ENCODE measurements around the gene ZBTB3. TPM values are rescaled to one million over a fixed set of nuclear protein-coding genes. Genes with fewer than 3 reads are reported as not detected.
"Not testable (repeated sequence)": the region's sequence is repeated elsewhere in the genome, so short reads cannot be mapped to it uniquely, and the experiment has no call there.

ZBTB3 gene
- total RNA-seq, 2 donors from 2014 or later, result 3.9 to 4.0 TPM

GRCh38 chr11:62752994-62753735 lies 795 bp downstream of the ZBTB3 start:
- H3K4me3 ChIP-seq, result peak overlapping the region; percentile 11 to 57
- TF ChIP-seq POLR2A (IDR thresholded peaks at IDR 0.05), result no peak
- TF ChIP-seq CTCF (IDR thresholded peaks at IDR 0.05), result no peak
- 40 to 71% methylated on average over 8 to 15 of the region's 15 CpGs for WGBS, 2 donors
- no peaks in the 10 kb centered on the region for H3K9me3 ChIP-seq
- peaks cover 44% of the 10 kb centered on the region for H3K4me1 ChIP-seq
- ATAC-seq, result peak; percentile 3
- no peaks in the 10 kb centered on the region for H3K27me3 ChIP-seq
- no peaks in the 10 kb centered on the region for H3K36me3 ChIP-seq (replicated peaks in 1 of 2; ENCODE audit: insufficient read depth in 1 of 2, low read depth in 2 of 2)
- intact Hi-C loops (cut with DNase I), result no loop called here
- peak in 1 of 4 donors; percentile 19 for DNase-seq
- peak overlapping the region; percentile 82 to 98 (median 92) for H3K27ac ChIP-seq

- Histone ChIP-seq H3K27me3 (no peaks in the 10 kb centered on the region), H3K4me1 (peaks cover 47% of the 10 kb centered on the region), H3K9me3 (no peaks in the 10 kb centered on the region), H3K4me3 (no peak overlapping the region), H3K27ac (peak overlapping the region in 1 of 4 donors; percentile 82), H3K36me3 (replicated peaks in 1 of 2; ENCODE audit: insufficient read depth in 1 of 2, low read depth in 2 of 2) (no peaks in the 10 kb centered on the region)
- ATAC-seq (no peak), DNase-seq (no peak)
- TF ChIP-seq POLR2A (IDR thresholded peaks at IDR 0.05), result no peak
- TF ChIP-seq CTCF (IDR thresholded peaks at IDR 0.05), result no peak
- WGBS, 2 donors, result 92 to 93% methylated on average over 5 to 14 of the region's 14 CpGs
- intact Hi-C loops (cut with DNase I), result no loop called here
These were observed 1.7 kb downstream of the ZBTB3 start for GRCh38 chr11:62752177-62752785.

GRCh38 chr11:62749931-62750330 lies 4.0 kb downstream of the ZBTB3 start:
- peaks cover 47% of the 10 kb centered on the region for H3K4me1 ChIP-seq
- H3K27ac ChIP-seq, result peak overlapping the region in 2 of 4 donors; percentile 23 to 39
- H3K9me3 ChIP-seq; DNase-seq; intact Hi-C loops (cut with DNase I); ATAC-seq; H3K27me3 ChIP-seq; H3K36me3 ChIP-seq (replicated peaks in 1 of 2; ENCODE audit: insufficient read depth in 1 of 2, low read depth in 2 of 2); H3K4me3 ChIP-seq: not testable (repeated sequence)
- WGBS, 2 donors, result 97 to 100% methylated on average over 5 of the region's 5 CpGs

- DNase-seq (no peak), ATAC-seq (no peak)
- peak overlapping the region in 1 of 4 donors; percentile 12 for H3K27ac ChIP-seq
- H3K9me3 ChIP-seq, result no peaks in the 10 kb centered on the region
- no peaks in the 10 kb centered on the region for H3K36me3 ChIP-seq (replicated peaks in 1 of 2; ENCODE audit: insufficient read depth in 1 of 2, low read depth in 2 of 2)
- H3K4me1 ChIP-seq, result peaks cover 32% of the 10 kb centered on the region
- no peaks in the 10 kb centered on the region for H3K27me3 ChIP-seq
- intact Hi-C loops (cut with DNase I), result no loop called here
- WGBS, 2 donors, result 49 to 63% methylated on average over 9 of the region's 9 CpGs
- no peak for TF ChIP-seq POLR2A (IDR thresholded peaks at IDR 0.05)
- no peak for TF ChIP-seq CTCF (IDR thresholded peaks at IDR 0.05)
- no peak overlapping the region for H3K4me3 ChIP-seq
These were observed 6.3 kb downstream of the ZBTB3 start for GRCh38 chr11:62747475-62748160.

GRCh38 chr11:62737196-62737595 lies 16.8 kb downstream of the ZBTB3 start:
- no peaks in the 10 kb centered on the region for H3K4me1 ChIP-seq
- intact Hi-C loops (cut with DNase I), result no loop called here
- DNase-seq (no peak), ATAC-seq (no peak)
- H3K9me3 ChIP-seq, result no peaks in the 10 kb centered on the region
- TF ChIP-seq POLR2A (IDR thresholded peaks at IDR 0.05) (no peak), CTCF (IDR thresholded peaks at IDR 0.05) (no peak)
- no peaks in the 10 kb centered on the region for H3K27me3 ChIP-seq
- H3K36me3 ChIP-seq (replicated peaks in 1 of 2; ENCODE audit: insufficient read depth in 1 of 2, low read depth in 2 of 2), result peaks cover 5 to 22% of the 10 kb centered on the region in 2 donors
- no peak overlapping the region for H3K4me3 ChIP-seq
- no peak overlapping the region for H3K27ac ChIP-seq
